NB4 (cell line): ENCODE results near the gene SPON1.

Experiments used
- DNase-seq: peaks from one replicate; pipeline ENCODE4 v3.0.0; 2010; ENCODE audit warnings: low read depth
- H3K4me3 ChIP-seq: one replicate; pipeline ENCODE4 v1.5.1; 2011; ENCODE audit warnings: mild to moderate bottlenecking, low read depth, low read length, moderate library complexity
- MYC ChIP-seq: IDR thresholded peaks from 2 replicates; pipeline ENCODE4 v1.6.1; 2011; ENCODE audit warnings: low read depth, low read length
- POLR2A ChIP-seq: IDR thresholded peaks from 2 replicates; pipeline ENCODE4 v1.6.1; 2011; ENCODE audit warnings: mild to moderate bottlenecking; ENCODE audit not compliant: insufficient read length; ENCODE audit errors: extremely low read depth
- TF ChIP-seq, protein P1 (sequence below): IDR thresholded peaks from 2 replicates; pipeline ENCODE4 v1.6.1; 2011; ENCODE audit warnings: low read depth, low read length
- TF ChIP-seq, protein P2 (sequence below): IDR thresholded peaks from one replicate; pipeline ENCODE4 v1.5.1; 2012; ENCODE audit warnings: low read depth, low read length

Gene SPON1

DNA sequence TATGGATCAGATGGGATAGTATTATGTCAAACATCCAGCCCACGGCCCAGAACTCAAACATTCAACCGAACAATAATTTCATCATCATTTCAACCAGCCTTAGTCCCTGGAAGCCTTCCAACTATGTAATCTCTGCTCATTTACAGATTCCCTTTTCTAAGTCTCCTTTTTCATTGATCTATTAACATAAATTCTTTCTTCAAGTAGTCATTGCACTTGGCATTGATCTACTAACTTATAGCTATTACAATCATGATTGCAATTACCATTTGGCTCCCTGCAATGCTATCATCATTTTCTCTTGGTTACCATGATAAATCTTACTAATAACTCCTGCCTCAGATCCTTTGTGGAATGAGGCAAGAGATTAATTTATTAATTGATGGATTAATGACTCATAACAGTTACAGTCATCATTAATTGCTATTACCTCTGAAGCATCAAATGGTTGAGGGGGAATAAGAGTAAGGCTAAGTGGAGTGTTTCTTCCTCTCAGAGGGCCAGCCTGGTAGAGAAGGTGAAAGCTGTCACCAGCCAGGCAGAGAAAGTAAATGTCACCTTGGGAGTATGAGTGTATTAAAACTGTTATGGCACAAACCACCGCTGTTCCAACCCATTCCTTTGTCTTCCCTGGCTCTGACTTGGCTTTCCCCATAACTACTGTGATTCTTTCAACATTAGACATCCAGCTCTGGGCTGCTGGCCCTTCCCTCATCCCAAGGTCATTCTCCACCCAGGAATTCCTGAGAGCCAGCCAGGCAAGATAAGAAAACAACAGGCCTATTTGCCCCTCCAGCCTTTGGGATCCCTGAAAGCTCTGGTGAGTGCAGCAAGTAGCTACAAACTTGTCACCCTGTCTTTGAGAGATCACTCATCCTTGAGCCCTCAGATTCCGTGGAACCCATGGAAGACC lies 221.8 kb downstream of the SPON1 start:
- no peak overlapping the region for H3K4me3 ChIP-seq
- TF ChIP-seq POLR2A (no peak), MYC (no peak)
- TF ChIP-seq, protein P1, sequence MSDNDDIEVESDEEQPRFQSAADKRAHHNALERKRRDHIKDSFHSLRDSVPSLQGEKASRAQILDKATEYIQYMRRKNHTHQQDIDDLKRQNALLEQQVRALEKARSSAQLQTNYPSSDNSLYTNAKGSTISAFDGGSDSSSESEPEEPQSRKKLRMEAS: no peak
- TF ChIP-seq, protein P2, sequence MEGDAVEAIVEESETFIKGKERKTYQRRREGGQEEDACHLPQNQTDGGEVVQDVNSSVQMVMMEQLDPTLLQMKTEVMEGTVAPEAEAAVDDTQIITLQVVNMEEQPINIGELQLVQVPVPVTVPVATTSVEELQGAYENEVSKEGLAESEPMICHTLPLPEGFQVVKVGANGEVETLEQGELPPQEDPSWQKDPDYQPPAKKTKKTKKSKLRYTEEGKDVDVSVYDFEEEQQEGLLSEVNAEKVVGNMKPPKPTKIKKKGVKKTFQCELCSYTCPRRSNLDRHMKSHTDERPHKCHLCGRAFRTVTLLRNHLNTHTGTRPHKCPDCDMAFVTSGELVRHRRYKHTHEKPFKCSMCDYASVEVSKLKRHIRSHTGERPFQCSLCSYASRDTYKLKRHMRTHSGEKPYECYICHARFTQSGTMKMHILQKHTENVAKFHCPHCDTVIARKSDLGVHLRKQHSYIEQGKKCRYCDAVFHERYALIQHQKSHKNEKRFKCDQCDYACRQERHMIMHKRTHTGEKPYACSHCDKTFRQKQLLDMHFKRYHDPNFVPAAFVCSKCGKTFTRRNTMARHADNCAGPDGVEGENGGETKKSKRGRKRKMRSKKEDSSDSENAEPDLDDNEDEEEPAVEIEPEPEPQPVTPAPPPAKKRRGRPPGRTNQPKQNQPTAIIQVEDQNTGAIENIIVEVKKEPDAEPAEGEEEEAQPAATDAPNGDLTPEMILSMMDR: no peak
- DNase-seq: no peak

DNA sequence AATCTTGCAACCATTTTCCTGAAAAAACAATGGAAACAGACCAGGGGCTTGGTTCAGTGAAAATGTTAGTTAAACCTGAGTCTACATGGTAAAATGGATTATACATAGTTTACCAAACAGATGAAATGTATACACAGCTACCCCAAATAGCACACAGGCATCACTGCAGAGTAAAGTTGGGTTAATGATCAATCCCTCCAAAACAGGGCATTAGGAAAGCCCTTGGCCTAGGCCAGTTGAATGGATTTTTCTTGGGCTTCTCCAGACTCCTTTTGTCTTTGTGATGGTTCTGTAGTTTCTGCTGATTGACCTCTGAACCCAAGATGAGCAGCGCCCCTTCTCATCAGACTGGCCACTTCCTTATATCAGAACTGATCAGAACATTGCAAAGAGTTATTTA lies 222.9 kb downstream of the SPON1 start:
- TF ChIP-seq MYC: no peak
- TF ChIP-seq, protein P1: no peak
- TF ChIP-seq, protein P2: no peak
- TF ChIP-seq POLR2A: no peak
- no peak overlapping the region for H3K4me3 ChIP-seq
- DNase-seq: no peak

DNA sequence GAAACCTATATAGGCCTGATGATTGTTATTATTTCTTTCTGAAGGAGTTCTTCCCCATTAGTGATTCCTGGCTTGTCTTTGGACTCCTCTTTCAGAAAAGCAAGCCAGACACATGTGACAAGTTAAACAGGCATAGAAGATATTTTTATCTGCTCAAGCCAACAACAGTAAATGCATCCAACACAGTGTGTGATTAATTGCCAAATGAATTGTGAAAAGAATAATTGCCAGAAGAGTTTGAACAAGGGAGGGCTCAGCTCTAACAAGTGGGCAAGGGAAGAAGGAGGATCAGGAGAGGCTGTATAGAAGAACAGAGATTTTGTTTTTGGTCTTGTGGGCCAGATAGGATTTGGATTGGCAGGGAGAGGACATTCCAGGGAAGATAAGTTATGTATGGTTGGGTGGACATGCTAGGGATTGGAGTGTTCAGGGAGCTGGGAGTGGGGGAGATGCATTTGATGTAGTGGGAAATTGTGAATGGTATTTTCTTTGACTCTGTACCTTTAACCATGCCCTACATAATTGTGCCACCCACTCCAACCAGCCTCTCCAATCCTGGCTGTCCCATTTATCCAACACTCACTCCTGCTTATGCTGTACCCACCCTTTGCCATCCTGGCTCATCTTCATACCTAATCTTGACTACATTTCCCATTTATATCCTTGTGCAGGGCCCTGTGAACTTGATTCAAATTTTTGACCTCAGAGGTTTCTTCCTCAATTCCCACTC lies 223.7 kb downstream of the SPON1 start:
- H3K4me3 ChIP-seq: no peak overlapping the region
- no peak for DNase-seq

DNA sequence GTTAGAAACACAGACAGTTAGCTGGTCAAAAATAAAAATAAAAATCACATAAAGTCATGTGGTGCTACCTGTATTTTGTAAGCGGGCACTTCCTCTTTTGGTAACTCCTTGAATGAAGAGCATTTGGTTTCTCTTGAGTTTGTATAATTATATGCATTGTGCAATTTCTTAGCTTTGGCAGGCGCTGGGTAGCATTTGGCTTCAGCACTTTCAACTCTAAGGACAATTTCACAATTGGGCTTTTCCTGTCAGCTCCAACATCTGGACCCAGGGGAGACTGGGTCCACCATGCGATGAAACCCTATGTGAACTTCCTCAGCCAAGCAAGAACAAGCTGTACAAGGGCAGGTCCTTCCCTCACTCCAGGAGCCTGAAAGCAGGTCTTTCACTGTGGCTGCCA lies 227.4 kb downstream of the SPON1 start:
- H3K4me3 ChIP-seq: no peak overlapping the region
- peak; percentile 80 for DNase-seq
- TF ChIP-seq, protein P1: peak; percentile 38; the same call in 1 of the 2 replicates
- TF ChIP-seq, protein P2: no peak
- peak; percentile 45; the same call in 1 of the 2 replicates for TF ChIP-seq MYC

More for the DNA sequence above, 223.7 kb downstream of the SPON1 start:
- TF ChIP-seq, protein P2: no peak
- TF ChIP-seq MYC (no peak), POLR2A (no peak)
- TF ChIP-seq, protein P1: no peak

DNA sequence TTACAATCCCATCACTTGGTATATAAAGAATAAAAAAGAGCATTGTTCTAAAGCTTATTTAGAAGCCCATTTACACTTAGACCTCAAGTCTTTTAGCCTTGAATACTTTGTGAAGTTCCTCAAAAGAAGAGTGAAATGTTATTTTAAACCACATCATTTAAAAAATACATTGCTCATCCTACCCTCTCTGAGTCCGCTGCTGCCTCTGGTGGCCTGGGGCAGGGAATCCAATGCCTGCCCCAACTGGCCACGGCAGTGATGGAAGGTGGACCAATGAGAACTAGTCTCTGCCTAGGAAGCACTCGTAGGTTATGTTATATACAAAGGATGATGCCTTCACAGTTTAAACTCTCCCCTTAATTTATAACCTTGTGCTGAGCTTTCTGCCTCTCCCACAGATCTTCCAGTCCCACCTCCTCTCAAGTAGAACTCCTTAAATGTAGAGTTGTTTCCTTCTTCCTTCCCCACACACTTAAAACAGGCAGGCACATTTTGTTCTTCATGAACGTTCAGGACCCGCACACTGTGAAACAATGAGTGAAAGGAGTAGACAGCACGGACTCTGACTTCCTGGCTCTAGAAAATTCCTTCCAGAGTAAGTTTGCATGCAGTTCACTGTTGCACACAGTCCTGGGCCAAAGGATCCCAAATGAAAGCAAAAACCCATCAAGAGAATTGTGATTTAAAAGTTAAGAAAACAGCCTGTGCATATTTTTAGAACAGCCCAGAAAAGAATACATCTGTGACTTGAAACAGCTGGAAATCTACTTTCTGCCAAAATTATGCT lies 228.7 kb downstream of the SPON1 start:
- TF ChIP-seq POLR2A (no peak), MYC (no peak)
- TF ChIP-seq, protein P2: no peak
- TF ChIP-seq, protein P1: no peak
- DNase-seq: no peak

More for the DNA sequence above, 228.7 kb downstream of the SPON1 start:
- no peak overlapping the region for H3K4me3 ChIP-seq
